K562 (cell line): ENCODE results near the gene AGPAT1. TPM values are rescaled to one million over a fixed set of nuclear protein-coding genes. Genes with fewer than 3 reads are reported as not detected.

Source experiments
- CBFA2T3 ChIP-seq: fragments of 450-650 bp; IDR thresholded peaks from 2 replicates; pipeline ENCODE4 v1.6.1; 2017
- CHD4 ChIP-seq: fragments of 200-600 bp; sonication (generic); IDR thresholded peaks from 3 replicates; pipeline ENCODE4 v1.6.1; 2012; ENCODE audit warnings: low read depth, mild to moderate bottlenecking, mixed read lengths, low read length, inconsistent platforms; ENCODE audit not compliant: insufficient read depth, insufficient replicate concordance, poor library complexity, severe bottlenecking
- CTBP1 ChIP-seq: fragments of 450-650 bp; IDR thresholded peaks from 2 replicates; pipeline ENCODE4 v1.6.1; 2016; ENCODE audit warnings: borderline replicate concordance
- HDAC1 ChIP-seq, 2 experiments: fragments of 450-650 bp; IDR thresholded peaks; 2 replicates each; pipeline ENCODE4 v1.6.1; 2016 to 2017; ENCODE audit warnings: inconsistent platforms in 1 of 2, mild to moderate bottlenecking in 1 of 2, moderate library complexity in 1 of 2
- L3MBTL2 ChIP-seq: fragments of 450-650 bp; IDR thresholded peaks from 2 replicates; pipeline ENCODE4 v1.6.1; 2016; ENCODE audit warnings: mild to moderate bottlenecking, moderate library complexity
- LCOR ChIP-seq: sonication (generic); formaldehyde crosslinking; IDR thresholded peaks from 2 replicates; pipeline ENCODE4 v1.8.0; 2022; ENCODE audit warnings: mild to moderate bottlenecking, missing genetic modification reagents
- NR1H2 ChIP-seq: sonication (generic); formaldehyde crosslinking; IDR thresholded peaks from 2 replicates; pipeline ENCODE4 v1.4.0; 2020; ENCODE audit warnings: mild to moderate bottlenecking, missing genetic modification reagents
- PCBP2 ChIP-seq: fragments of 200-400 bp; formaldehyde crosslinking; IDR thresholded peaks from 2 replicates; pipeline ENCODE4 v1.6.1; 2018; ENCODE audit warnings: low read length, low read depth, mild to moderate bottlenecking, moderate library complexity; ENCODE audit not compliant: poor library complexity, severe bottlenecking
- PHF21A ChIP-seq: fragments of 450-650 bp; IDR thresholded peaks from 2 replicates; pipeline ENCODE4 v1.6.1; 2017; ENCODE audit warnings: low read depth, borderline replicate concordance
- POLR2B ChIP-seq: fragments of 450-650 bp; IDR thresholded peaks from 2 replicates; pipeline ENCODE4 v1.6.1; 2018; ENCODE audit warnings: low read depth; ENCODE audit not compliant: partially characterized antibody
- XRCC5 ChIP-seq: fragments of 200-400 bp; formaldehyde crosslinking; IDR thresholded peaks from 2 replicates; pipeline ENCODE4 v1.6.1; 2017; ENCODE audit warnings: low read depth, mild to moderate bottlenecking, low read length
- polyA plus RNA-seq, 8 experiments: library from polyadenylated mRNA; depleted of rRNA in 4 of 8; stranded (reverse) in 5 of 8; unstranded in 3 of 8; fragments of >200 nt; fragmentation: Nextera tagmentation in 2 of 8; fragmentation: Illumina TruSeq in 1 of 8; extraction: Ambion mirVana in 2 of 8; extraction: Trizol in 1 of 8; gene quantifications; 2 replicates each; pipeline versions ENCODE4 v1.2.1 to v1.2.3, GENCODE V29; 2011 to 2014; ENCODE audit warnings: inconsistent platforms in 1 of 8, missing spikeins in 1 of 8
- total RNA-seq, 7 experiments: library from RNA; depleted of rRNA in 6 of 7; stranded (reverse); fragments of >200 nt in 6 of 7; fragmentation: Illumina TruSeq in 2 of 7; extraction: Trizol in 2 of 7; gene quantifications; 2 replicates each; pipeline versions ENCODE4 v1.2.1 to v1.2.3, GENCODE V29; 2011 to 2021; ENCODE audit warnings: low replicate concordance in 1 of 7
- TF ChIP-seq, protein P1 (sequence below): fragments of 250-450 bp; sonication (Bioruptor Pico); IDR thresholded peaks from 2 replicates; pipeline ENCODE4 v1.4.0; 2020; ENCODE audit warnings: mild to moderate bottlenecking
- TF ChIP-seq, protein P2 (sequence below): IDR thresholded peaks from 2 replicates; pipeline ENCODE4 v1.6.1; 2016; ENCODE audit warnings: missing genetic modification characterization, missing compliant biosample characterization
- TF ChIP-seq, protein P3 (sequence below): fragments of 450-650 bp; formaldehyde crosslinking; IDR thresholded peaks from 2 replicates; pipeline ENCODE4 v1.4.0; 2022; ENCODE audit warnings: missing genetic modification characterization
- TF ChIP-seq, protein P4 (sequence below): fragments of 450-650 bp; conservative IDR thresholded peaks from 2 replicates; pipeline ENCODE4 v1.6.1; 2016; ENCODE audit warnings: missing genetic modification characterization, low read depth, mild to moderate bottlenecking, missing compliant biosample characterization, moderate library complexity
- TF ChIP-seq, protein P5 (sequence below): fragments of 450-650 bp; IDR thresholded peaks from 2 replicates; pipeline ENCODE4 v1.6.1; 2017; ENCODE audit warnings: antibody characterized with exemption
- TF ChIP-seq, protein P6 (sequence below): fragments of 250-450 bp; sonication (Bioruptor Pico); IDR thresholded peaks from 2 replicates; pipeline ENCODE4 v1.5.0; 2020; ENCODE audit warnings: mild to moderate bottlenecking, borderline replicate concordance

Gene AGPAT1
- total and polyA plus RNA-seq, 9 of the 15 experiments (the other 6 are each of a cell fraction or from before 2014, with no cell fraction given) = 37.9 to 176 (median 69.4) TPM

DNA sequence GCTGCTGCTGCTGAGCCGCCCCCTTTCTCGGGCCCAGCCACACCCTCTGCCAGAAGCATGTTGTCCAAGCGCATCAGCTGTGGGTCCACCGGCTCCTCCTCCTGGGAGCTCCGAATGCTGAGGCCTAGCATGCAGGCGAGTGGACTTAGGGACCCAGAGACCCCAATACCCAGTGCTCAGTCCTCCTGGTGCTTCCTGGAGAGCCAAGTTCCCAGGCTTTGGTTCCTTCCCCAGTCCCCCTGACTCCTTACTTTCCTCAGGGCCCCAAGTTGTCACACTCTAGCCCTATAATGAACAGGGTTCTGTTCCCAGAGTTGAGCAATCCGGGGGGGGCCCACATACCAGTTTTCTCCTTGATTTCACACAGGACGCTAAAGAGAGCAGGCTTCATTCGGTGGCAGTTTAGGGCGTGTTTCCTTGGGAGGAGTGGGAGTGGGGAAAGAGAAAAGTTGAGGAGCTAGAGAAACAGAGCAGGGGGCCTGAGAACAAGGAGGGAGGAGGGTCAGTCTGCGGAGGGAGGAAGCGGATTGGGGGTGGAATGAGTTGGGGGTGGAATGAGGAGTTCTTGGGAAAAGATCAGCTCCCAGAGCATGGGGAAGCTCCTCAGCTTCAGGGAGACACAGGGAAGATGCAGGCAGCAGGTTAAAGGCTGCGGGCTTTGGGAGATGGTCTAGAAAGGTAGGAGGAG is 12.6 kb upstream of the AGPAT1 start (continued):
- TF ChIP-seq, protein P1, sequence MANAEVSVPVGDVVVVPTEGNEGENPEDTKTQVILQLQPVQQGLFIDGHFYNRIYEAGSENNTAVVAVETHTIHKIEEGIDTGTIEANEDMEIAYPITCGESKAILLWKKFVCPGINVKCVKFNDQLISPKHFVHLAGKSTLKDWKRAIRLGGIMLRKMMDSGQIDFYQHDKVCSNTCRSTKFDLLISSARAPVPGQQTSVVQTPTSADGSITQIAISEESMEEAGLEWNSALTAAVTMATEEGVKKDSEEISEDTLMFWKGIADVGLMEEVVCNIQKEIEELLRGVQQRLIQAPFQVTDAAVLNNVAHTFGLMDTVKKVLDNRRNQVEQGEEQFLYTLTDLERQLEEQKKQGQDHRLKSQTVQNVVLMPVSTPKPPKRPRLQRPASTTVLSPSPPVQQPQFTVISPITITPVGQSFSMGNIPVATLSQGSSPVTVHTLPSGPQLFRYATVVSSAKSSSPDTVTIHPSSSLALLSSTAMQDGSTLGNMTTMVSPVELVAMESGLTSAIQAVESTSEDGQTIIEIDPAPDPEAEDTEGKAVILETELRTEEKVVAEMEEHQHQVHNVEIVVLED (CRISPR knock-in tag) = no peak
- TF ChIP-seq PHF21A (peak; percentile 7; the same call in 1 of the 2 replicates), XRCC5 (no peak), CTBP1 (no peak), NR1H2 (CRISPR knock-in tag) (no peak), CBFA2T3 (no peak), CHD4 (no peak), POLR2B (peak; percentile 43), HDAC1 (IDR thresholded peaks at IDR 0.05) (peak in 1 of 2 experiments; percentile 48; a peak in 1 of 4 replicates), LCOR (CRISPR knock-in tag) (no peak), PCBP2 (no peak), L3MBTL2 (0 out of 2 replicates have a peak, but pooled peaks have one; percentile 18)
- TF ChIP-seq, protein P2, sequence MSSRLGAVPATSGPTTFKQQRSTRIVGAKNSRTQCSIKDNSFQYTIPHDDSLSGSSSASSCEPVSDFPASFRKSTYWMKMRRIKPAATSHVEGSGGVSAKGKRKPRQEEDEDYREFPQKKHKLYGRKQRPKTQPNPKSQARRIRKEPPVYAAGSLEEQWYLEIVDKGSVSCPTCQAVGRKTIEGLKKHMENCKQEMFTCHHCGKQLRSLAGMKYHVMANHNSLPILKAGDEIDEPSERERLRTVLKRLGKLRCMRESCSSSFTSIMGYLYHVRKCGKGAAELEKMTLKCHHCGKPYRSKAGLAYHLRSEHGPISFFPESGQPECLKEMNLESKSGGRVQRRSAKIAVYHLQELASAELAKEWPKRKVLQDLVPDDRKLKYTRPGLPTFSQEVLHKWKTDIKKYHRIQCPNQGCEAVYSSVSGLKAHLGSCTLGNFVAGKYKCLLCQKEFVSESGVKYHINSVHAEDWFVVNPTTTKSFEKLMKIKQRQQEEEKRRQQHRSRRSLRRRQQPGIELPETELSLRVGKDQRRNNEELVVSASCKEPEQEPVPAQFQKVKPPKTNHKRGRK (tag) = no peak
- TF ChIP-seq, protein P3, sequence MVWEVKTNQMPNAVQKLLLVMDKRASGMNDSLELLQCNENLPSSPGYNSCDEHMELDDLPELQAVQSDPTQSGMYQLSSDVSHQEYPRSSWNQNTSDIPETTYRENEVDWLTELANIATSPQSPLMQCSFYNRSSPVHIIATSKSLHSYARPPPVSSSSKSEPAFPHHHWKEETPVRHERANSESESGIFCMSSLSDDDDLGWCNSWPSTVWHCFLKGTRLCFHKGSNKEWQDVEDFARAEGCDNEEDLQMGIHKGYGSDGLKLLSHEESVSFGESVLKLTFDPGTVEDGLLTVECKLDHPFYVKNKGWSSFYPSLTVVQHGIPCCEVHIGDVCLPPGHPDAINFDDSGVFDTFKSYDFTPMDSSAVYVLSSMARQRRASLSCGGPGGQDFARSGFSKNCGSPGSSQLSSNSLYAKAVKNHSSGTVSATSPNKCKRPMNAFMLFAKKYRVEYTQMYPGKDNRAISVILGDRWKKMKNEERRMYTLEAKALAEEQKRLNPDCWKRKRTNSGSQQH (CRISPR knock-in tag) = no peak
- TF ChIP-seq, protein P4, sequence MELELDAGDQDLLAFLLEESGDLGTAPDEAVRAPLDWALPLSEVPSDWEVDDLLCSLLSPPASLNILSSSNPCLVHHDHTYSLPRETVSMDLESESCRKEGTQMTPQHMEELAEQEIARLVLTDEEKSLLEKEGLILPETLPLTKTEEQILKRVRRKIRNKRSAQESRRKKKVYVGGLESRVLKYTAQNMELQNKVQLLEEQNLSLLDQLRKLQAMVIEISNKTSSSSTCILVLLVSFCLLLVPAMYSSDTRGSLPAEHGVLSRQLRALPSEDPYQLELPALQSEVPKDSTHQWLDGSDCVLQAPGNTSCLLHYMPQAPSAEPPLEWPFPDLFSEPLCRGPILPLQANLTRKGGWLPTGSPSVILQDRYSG (tag) = no peak
- TF ChIP-seq, protein P5, sequence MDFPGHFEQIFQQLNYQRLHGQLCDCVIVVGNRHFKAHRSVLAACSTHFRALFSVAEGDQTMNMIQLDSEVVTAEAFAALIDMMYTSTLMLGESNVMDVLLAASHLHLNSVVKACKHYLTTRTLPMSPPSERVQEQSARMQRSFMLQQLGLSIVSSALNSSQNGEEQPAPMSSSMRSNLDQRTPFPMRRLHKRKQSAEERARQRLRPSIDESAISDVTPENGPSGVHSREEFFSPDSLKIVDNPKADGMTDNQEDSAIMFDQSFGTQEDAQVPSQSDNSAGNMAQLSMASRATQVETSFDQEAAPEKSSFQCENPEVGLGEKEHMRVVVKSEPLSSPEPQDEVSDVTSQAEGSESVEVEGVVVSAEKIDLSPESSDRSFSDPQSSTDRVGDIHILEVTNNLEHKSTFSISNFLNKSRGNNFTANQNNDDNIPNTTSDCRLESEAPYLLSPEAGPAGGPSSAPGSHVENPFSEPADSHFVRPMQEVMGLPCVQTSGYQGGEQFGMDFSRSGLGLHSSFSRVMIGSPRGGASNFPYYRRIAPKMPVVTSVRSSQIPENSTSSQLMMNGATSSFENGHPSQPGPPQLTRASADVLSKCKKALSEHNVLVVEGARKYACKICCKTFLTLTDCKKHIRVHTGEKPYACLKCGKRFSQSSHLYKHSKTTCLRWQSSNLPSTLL = 0 out of 2 replicates have a peak, but pooled peaks have one; percentile 22
- TF ChIP-seq, protein P6, sequence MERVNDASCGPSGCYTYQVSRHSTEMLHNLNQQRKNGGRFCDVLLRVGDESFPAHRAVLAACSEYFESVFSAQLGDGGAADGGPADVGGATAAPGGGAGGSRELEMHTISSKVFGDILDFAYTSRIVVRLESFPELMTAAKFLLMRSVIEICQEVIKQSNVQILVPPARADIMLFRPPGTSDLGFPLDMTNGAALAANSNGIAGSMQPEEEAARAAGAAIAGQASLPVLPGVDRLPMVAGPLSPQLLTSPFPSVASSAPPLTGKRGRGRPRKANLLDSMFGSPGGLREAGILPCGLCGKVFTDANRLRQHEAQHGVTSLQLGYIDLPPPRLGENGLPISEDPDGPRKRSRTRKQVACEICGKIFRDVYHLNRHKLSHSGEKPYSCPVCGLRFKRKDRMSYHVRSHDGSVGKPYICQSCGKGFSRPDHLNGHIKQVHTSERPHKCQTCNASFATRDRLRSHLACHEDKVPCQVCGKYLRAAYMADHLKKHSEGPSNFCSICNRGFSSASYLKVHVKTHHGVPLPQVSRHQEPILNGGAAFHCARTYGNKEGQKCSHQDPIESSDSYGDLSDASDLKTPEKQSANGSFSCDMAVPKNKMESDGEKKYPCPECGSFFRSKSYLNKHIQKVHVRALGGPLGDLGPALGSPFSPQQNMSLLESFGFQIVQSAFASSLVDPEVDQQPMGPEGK (CRISPR knock-in tag) = no peak
